Hindlimb muscle (tissue), 1 donor: ENCODE results near the gene SNRNP200. TPM values are rescaled to one million over a fixed set of nuclear protein-coding genes. Genes with fewer than 3 reads are reported as not detected.
"Not testable (repeated sequence)": the region's sequence is repeated elsewhere in the genome, so short reads cannot be mapped to it uniquely, and the experiment has no call there.

Source experiments
- DNase-seq: peaks from one replicate; pipeline ENCODE4 v3.0.0-alpha.2; 2013
- polyA plus RNA-seq: library from polyadenylated mRNA; unstranded; fragments of 120-200 nt; gene quantifications from one replicate; pipeline ENCODE4 v1.2.1, GENCODE V29; 2013; ENCODE audit not compliant: insufficient read length

SNRNP200 gene
- polyA plus RNA-seq, 1 donor, result 100 TPM

- DNase-seq, result no peak
Observed at GRCh38 chr2:96273763-96274162, 31.6 kb downstream of the SNRNP200 start.

- DNase-seq, result no peak
Observed at GRCh38 chr2:96271995-96272394, 33.4 kb downstream of the SNRNP200 start.

DNA sequence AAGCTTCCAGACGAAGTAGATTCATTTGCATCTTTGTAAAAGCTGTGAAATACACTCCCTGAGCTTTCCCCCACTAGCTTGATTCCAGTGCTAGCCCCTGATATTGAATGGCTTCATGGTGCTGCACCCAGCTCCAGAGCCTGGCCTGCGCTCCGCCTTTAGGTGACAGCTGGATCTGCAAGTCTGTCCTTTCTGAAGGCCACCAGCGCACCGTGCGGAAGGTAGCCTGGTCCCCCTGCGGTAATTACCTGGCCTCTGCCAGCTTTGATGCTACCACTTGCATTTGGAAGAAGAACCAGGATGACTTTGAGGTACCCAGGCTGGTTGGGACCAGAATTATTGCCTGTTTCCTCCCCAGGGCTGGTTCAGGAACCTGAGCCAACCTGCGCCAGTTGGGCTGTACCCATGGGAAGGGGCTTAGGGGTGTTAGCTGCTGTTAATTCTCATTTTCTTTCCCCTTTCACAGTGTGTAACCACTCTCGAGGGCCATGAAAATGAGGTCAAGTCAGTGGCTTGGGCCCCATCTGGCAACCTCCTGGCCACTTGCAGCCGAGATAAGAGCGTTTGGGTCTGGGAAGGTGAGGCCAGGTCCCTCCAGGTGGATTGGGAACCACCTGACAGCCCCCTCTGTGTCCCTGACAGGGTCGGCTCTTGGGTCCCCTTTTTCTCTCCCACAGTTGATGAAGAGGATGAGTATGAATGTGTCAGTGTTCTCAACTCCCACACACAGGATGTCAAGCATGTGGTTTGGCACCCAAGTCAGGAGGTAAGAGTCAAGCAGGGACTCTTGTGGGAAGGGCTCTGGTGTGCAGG is 38.0 kb downstream of the SNRNP200 start:
- DNase-seq, result no peak

DNA sequence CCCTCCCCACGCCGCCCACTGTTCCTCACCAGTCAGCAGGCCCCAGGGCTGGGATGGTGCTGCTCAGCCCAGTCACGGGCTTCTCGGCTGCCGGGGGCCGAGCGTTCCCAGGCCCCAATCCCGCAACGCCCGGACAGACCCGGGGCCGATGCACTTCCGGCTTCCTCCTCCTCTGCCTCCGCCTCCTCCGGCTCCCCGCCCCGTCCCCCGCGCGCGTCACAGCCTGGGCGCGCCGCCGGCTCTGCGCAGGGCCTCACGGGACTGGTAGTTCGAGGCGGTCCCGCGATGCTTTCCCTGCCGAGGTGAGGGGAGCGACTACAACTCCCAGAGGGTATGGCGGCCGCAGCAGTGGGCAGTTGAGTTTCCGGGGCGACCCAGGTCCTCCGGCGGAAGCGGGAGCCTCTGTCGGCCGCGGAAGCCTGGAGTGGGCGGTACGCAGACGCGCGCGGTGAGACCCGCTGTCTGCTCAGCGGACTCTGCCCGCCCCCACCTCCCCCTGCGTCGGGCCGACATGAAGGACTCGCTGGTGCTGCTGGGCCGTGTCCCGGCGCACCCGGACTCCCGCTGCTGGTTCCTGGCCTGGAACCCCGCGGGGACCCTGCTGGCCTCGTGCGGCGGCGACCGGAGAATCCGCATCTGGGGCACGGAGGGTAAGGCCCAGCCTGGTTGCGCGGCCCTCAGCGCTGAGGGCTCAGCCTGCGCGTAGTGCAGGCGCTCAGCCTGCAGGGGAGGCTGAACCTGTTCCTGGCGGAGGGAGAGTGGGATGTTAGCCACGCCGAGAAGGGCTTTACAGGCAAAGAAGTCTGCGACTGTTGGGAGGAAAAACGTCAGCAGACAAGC is 39.3 kb downstream of the SNRNP200 start, which contains the start of the genes CIAO1 and TMEM127:
TSS of gene CIAO1 (plus strand) at position 386 of the 840 bp plus-strand sequence. CDS start at position 512, 126 bp downstream.
TSS of gene TMEM127 (minus strand) at position 158 of the 840 bp plus-strand sequence. CDS start 616 bp downstream, outside the sequence.
- peak; percentile 99 for DNase-seq

DNA sequence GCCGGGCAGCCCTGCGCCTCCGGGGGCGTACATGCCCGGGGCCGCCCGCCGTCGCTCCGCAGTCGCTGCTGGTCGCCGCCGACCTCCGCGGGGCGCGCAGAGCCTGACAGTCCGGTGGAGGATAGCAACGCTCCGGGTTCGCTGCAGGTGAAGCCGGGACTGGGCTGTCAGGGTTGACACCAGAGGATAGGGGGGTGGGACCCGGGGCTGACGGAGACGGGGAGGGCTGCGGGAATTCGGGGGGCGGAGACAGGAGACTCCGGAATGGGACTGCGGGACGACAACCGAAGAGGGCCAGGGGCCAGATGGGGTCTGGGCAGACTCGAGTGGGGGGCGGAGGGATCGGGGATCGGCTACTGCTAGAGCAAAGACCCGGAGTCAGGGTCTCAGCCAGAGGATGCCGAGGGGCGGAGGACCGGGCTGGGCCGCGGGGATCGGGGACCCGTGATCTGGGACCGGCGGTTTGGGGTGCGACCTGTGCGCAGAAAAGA is 40.0 kb downstream of the SNRNP200 start:
- DNase-seq, result peak; percentile 42

DNA sequence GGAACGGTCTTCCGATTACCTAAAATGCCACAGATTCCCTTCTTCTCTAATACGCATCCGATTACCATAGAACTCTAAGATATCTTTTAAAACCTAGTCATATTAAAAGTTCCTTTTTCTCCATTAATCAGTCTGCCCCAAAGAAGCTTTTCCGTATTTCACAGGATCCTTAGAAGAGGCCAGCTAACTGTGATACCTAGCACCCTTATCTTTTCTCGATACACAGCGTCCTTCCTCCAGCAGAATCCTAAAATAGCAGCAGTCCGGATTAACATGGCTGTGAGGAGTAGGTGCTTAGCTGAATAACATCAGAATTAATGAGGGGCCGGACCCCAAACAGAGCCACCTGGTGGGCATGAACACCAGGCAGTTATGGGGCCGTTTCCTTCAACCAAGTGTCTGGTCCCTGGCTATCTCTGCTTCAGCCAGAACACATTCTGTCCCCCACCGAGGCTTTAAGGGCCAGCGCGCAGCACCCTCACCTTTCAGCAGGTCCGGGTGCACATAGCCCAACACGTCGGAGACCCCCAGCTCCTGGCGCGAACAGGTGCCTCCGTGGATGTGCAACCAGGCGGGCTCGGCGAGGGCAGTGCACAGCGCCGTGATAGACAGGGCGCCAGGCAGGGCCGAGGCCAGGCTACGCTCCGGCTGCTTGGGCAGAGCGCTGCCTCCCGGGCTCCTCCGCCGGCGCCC is 40.5 kb downstream of the SNRNP200 start:
- DNase-seq, result no peak

DNA sequence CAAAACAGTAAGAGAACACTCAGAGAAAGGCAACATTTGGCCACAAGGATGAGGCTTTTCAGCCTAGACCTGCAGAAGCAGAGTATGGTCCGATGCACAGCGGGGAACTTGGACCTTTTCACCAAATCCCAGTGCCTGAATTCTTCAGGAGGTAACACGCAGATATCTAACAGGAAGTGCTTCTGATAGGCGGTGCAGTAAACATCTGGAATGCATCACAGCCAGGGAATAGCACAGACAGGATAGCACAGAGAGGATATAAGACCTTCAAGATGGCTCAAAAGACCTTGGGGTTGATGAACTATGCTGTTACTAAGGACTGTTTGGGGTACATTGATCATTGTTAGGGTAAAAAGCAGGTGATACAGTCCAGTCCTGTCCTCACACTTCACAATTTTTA is 41.3 kb downstream of the SNRNP200 start:
- DNase-seq, result no peak

DNA sequence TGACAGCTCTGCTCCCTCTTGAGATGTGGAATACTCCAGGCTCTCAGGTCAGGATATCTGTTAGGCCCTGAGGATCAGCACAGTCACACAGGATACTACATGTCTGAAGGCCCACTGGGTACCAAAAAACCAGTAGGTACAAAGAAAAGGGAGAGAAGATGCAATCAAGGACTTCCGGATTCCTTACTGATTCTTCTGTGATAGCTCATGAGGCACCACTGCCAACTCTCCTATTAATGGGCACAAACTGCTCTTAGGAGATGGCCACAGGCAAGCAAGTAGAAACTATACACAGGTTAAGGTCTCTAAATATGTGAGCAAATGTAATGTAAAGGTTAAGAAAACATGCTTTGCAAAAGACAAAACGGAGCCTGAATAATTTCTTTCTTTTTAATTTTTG is 43.0 kb downstream of the SNRNP200 start:
- no peak for DNase-seq

- no peak for DNase-seq
Observed at GRCh38 chr2:96261328-96262003, 43.9 kb downstream of the SNRNP200 start.

DNA sequence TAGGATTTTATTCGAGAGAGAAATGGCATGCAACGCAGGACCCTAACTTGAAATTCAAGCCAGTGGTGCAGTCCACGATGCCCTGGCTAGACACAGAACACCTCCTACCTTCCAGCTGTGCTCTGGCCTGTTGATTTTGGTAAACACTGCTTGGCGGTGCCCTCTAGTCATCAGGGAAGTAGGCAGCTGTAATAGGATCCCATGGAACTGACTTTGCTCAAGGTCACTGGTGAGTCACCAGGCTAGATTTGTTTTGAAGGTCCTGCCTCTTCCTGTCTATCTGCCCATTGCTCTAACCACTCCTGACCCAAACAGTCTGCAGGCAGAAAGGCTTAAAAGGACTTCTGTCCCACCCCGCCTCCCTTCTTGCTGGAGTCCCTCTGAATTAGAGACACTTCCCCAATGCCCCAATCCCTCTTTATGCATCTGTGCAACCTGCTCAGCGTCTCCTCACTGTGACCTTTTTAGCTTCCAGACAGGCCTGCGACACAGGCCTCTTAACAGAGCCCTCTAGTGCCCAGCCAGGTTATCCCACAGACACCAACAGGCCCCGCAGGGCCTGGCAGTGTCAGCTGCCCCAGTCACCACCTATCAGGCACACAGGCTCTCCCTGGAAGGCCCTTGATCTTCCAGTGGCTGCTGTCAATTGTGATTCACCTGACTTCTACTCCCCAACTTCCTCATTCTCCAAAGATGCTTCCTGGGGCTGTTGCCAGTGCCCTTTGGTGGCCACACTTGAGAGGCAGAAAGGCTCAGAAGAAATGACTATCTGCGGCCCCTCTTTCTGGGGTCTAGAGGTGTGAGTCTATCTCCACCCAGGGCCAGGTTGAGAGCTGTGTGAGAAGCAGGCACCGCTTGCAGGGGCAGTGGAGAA is 44.7 kb downstream of the SNRNP200 start:
- DNase-seq, result no peak

- no peak for DNase-seq
Observed at GRCh38 chr2:96259497-96259921, 45.8 kb downstream of the SNRNP200 start.

DNA sequence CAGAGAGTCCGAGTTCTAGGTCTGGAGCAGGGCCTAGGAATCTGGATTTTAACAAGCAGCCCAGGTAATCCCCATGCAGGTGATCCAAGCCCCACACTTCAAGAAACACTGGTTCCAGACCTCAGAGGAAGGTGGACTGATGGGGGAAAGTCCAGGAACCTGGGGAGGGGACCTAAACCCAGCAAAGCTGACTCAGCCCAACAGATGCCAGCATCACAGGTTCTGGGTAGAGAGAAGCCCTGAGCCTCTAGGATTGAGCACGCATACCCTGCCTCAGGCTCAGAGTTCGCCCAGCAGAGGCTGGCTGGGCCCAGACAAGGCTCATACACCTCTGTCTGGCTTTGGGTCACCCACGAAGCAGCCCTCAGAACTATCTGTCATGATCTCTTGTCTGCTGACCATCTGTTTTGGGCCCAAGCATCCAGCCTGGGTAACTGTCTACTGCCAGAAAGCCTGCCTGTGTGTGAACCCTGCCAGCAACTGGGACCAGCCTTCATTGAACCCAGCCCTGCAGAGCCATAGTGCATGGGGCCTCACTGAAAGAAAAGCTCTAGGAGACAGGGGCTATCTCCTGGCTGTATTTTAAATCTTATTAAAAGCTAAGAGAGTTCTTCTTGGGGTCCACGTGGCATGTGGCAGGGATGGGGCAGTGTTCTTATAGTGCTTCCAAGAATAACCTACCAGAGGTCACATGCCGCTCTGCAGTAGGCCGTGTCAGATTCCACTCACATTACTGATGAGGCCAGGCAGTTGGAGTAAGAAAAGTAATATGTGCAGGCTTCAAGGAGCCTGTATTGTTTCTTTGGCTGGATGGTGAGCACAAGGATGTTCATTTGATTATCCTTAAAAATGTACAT is 47.0 kb downstream of the SNRNP200 start:
- DNase-seq, result no peak

GRCh38 chr2:96257744-96258143 is 47.6 kb downstream of the SNRNP200 start:
- not testable (repeated sequence) for DNase-seq

GRCh38 chr2:96256611-96257113 is 48.7 kb downstream of the SNRNP200 start:
- DNase-seq, result no peak

- no peak for DNase-seq
Observed at GRCh38 chr2:96254571-96254970, 50.8 kb downstream of the SNRNP200 start.

GRCh38 chr2:96253006-96253405 is 52.3 kb downstream of the SNRNP200 start:
- DNase-seq, result no peak

GRCh38 chr2:96252526-96252925 is 52.8 kb downstream of the SNRNP200 start:
- no peak for DNase-seq

DNA sequence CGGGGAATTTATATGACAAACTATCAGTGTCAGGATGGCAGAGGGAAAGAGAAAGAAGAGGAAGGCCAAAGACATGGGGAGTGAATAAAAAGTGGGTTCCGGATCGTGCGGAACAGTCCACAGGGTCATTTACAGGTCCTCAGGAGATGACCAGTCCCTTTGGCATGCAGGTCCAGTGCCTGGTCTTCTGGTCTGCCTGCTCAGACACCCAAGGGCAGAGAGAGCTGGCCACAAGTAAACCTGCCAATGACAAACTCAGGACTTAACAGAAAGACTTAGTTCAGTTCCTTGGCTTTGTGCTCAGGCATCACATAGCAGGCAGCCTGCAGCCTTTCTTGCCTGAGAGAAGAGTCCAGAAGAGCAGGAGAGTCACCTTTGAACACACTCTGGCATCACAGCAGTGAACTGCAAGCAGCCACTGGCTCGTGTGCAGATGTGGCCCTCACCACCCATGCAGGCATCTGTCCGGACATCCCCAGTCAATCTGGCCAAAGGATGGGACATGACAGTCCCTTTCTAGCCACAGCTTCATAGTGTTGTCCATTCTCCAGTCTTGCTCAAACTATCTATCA is 53.5 kb downstream of the SNRNP200 start:
- no peak for DNase-seq

- DNase-seq, result no peak
Observed at GRCh38 chr2:96250188-96250587, 55.2 kb downstream of the SNRNP200 start.
